Measurements from ENCODE around the gene VLDLR.

- TF ChIP-seq CTCF (IDR thresholded peaks at IDR 0.05; ENCODE audit: insufficient read depth, low read length, poor library complexity, severe bottlenecking) = no peak
- no peak for TF ChIP-seq EZH2phosphoT487 (conservative IDR thresholded peaks at IDR 0.05; ENCODE audit: low read length)
Observed at GRCh38 chr9:2681981-2682380, 60.4 kb downstream of the VLDLR start.

Data from SU-DHL-6 (cell line).